GM12872 (cell line): ENCODE data around the gene TRAPPC1.

Experiments
- TF ChIP-seq, protein P1 (sequence below): IDR thresholded peaks from 3 replicates; pipeline ENCODE4 v1.5.1; 2011; ENCODE audit warnings: low read depth, mild to moderate bottlenecking, low read length, moderate library complexity; ENCODE audit not compliant: insufficient read depth

The TRAPPC1 gene

DNA sequence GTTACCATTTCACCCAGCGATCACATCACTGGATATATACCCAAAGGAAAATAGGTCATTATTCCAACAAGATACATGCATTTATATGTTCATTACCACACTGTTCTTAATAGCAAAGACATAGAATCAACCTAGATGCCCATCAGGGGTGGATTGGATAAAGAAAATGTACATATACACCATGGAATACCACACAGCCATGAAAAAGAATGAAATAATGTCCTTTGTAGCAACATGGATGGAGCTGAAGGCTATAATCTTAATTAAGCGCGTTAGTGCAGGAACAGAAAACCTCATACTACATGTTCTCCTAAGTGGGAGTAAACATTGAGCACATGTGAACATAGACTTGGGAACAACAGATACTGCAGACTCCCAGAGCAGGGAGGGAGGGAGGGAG is 18.8 kb upstream of the TRAPPC1 start:
- TF ChIP-seq, protein P1, sequence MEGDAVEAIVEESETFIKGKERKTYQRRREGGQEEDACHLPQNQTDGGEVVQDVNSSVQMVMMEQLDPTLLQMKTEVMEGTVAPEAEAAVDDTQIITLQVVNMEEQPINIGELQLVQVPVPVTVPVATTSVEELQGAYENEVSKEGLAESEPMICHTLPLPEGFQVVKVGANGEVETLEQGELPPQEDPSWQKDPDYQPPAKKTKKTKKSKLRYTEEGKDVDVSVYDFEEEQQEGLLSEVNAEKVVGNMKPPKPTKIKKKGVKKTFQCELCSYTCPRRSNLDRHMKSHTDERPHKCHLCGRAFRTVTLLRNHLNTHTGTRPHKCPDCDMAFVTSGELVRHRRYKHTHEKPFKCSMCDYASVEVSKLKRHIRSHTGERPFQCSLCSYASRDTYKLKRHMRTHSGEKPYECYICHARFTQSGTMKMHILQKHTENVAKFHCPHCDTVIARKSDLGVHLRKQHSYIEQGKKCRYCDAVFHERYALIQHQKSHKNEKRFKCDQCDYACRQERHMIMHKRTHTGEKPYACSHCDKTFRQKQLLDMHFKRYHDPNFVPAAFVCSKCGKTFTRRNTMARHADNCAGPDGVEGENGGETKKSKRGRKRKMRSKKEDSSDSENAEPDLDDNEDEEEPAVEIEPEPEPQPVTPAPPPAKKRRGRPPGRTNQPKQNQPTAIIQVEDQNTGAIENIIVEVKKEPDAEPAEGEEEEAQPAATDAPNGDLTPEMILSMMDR = no peak

DNA sequence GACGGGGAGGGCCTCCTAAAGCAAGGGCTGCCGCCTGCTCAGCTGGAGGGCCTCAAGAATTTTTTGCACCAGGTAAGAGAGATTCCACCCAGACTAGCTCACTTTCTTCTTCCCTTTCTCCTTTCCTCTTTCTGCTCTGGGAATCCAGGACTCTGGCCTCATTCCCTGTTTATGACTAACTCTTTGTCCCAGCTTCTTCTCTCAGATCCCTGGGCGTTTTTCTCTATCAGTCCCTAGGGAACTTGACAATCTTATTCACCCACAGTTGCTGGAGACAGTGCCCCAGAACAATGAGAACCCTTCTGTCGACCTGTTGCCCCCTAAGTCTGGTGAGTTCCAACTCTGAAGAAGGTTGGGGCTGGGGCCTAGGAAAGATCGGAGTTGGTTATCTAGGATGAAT is 15.9 kb upstream of the TRAPPC1 start:
- TF ChIP-seq, protein P1 = no peak

DNA sequence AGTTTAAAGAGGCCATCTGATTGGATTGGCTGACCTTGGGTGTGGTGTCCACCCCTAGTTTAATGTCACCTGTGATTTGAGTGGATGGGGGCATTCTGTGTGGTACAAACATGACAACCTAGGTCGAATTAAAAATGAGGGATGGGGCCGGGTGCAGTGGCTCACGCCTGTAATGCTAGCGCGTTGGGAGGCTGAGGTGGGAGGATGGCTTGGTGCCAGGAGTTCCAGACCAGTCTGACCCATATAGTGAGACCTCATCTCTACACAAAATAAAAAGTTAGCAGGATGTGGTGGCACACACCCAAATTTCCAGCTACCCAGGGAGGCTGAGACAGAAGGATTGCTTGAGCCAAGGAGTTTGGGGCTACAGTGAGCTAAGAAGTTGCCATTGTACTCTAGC is 14.7 kb upstream of the TRAPPC1 start:
- TF ChIP-seq, protein P1 = no peak

DNA sequence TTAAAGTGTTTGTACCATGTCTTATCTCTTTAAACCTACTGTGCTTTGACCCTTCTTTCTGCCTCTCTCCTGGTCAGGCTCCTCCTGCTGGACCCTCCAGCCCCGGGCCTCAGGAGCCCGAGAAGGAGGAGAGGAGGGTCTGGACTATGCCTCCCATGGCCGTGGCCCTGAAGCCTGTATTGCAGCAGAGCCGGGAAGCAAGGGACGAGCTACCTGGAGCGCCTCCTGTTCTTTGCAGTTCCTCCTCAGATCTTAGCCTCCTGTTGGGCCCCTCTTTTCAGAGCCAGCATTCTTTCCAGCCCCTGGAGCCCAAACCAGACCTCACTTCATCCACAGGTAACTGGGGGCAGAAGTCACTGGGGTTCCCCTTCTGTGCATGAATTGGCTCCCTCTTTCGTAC is 13.9 kb upstream of the TRAPPC1 start:
- TF ChIP-seq, protein P1 = no peak

DNA sequence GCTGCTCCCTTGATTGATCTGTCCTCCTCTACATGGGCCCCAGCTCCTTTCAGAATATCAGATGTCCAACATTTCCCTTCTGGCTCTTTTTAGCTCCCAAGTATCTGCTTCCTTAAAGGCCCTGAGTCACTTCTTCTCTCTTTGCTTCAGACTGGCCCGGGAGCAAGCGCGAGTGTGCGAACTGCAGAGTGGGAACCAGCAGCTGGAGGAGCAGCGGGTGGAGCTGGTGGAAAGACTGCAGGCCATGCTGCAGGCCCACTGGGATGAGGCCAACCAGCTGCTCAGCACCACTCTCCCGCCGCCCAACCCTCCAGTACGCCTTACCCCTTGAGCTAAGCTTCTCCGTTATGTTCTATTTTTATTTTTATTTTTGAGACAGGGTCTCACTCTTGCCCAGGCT is 12.6 kb upstream of the TRAPPC1 start:
- TF ChIP-seq, protein P1 = no peak

DNA sequence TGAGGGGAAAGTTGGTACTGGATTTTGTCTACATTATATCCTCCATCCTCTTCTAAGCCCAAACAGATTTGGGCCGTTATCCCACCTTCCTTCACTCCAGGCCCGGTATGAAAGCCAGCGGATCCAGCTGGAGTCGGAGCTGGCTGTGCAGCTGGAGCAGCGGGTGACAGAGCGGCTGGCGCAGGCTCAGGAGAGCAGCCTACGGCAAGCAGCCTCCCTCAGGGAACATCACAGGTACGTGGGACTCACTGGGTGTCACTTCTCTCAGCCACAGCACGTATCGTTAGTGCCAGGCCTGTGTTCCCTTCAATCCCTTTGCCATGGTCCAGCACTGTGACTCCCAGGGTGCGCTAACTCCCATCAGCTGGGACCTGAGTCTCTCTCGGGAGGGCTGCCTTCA is 11.5 kb upstream of the TRAPPC1 start:
- TF ChIP-seq, protein P1 = no peak

DNA sequence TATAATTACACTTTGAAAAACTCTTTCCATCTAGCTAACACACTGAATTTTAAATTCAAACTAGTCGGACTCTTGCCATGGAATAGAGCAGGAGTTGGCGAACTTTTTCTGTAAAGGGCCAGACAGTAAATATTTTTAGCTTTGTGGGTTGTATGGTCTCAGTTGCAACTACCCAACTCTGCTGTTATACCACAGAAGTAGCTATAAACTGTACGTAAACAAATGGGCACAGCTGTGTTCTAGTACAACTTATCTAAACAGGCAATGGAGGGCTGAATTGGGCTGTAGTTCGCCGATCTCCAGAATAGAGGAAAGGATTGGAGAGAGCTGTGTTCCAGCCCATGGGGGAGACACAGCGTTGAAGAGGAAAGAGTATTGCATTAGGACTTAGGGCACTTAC is 9.0 kb upstream of the TRAPPC1 start:
- TF ChIP-seq, protein P1 = no peak

DNA sequence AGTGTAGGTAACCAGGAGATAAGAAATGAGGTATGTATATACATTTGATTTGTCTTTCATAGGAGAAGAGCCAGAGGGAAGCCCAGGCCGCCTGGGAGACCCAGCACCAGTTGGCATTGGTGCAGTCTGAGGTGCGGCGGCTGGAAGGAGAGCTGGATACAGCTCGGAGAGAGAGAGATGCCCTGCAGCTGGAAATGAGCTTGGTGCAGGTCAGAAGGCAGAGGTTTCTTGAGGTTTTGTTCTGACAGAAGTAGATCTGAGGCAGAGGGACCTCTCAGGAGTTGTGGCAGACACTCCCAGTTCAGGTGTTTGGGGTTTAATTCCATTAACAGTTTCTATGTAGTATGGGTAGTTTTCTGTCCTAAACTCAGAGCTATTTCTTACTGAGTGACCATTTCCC is 8.3 kb upstream of the TRAPPC1 start:
- TF ChIP-seq, protein P1 = no peak
